ENCODE results near the gene TAF5L. TPM values are rescaled to one million over a fixed set of nuclear protein-coding genes. Genes with fewer than 3 reads are reported as not detected.

The TAF5L gene
- total RNA-seq, 1 experiment from 2014 or later: 37.6 TPM

GRCh38 chr1:229617351-229618100, 8.4 kb downstream of the TAF5L start:
- ChIA-PET CTCF (no interaction called here), POLR2A (interaction anchor here (1.4 to 15.3 kb wide), 2 partner anchors 54 to 59 kb away, joined by 4 to 375 read pairs; partner anchors contain the start of gene ABCB10)
- H3K27me3 Mint-ChIP-seq (ENCODE audit: insufficient read depth, unreplicated experiment): no peaks in the 10 kb centered on the region
- H3K36me3 Mint-ChIP-seq (ENCODE audit: insufficient read depth, unreplicated experiment): peaks cover 21% of the 10 kb centered on the region
- no peaks in the 10 kb centered on the region for H3K9me3 Mint-ChIP-seq (ENCODE audit: unreplicated experiment)
- no TSS peak for BruUV-seq (replicated peaks)
- H3K27ac Mint-ChIP-seq (ENCODE audit: low read depth, unreplicated experiment): no peak overlapping the region
- no peak for TF ChIP-seq CTCF (IDR thresholded peaks at IDR 0.05; ENCODE audit: unreplicated experiment)
- no peak for DNase-seq (ENCODE audit: unreplicated experiment)
- no peak overlapping the region for H3K4me3 Mint-ChIP-seq (ENCODE audit: unreplicated experiment)
- intact Hi-C loops (cut with micrococcal nuclease): no loop called here
- peaks cover 27% of the 10 kb centered on the region for H3K4me1 Mint-ChIP-seq (ENCODE audit: insufficient read depth, unreplicated experiment)

GRCh38 chr1:229614701-229615100, 11.2 kb downstream of the TAF5L start:
- no peak for TF ChIP-seq CTCF (IDR thresholded peaks at IDR 0.05; ENCODE audit: unreplicated experiment)
- H3K4me1 Mint-ChIP-seq (ENCODE audit: insufficient read depth, unreplicated experiment): peaks cover 4% of the 10 kb centered on the region
- DNase-seq (ENCODE audit: unreplicated experiment): no peak
- H3K27me3 Mint-ChIP-seq (ENCODE audit: insufficient read depth, unreplicated experiment): no peaks in the 10 kb centered on the region
- no peak overlapping the region for H3K4me3 Mint-ChIP-seq (ENCODE audit: unreplicated experiment)
- POLR2A ChIA-PET: interaction anchor here (0.9 to 1.9 kb wide), 2 partner anchors 10 to 56 kb away, joined by 5 to 12 read pairs; partner anchors contain the start of gene ABCB10
- peaks cover 49% of the 10 kb centered on the region for H3K36me3 Mint-ChIP-seq (ENCODE audit: insufficient read depth, unreplicated experiment)
- H3K9me3 Mint-ChIP-seq (ENCODE audit: unreplicated experiment): no peaks in the 10 kb centered on the region
- CTCF ChIA-PET: no interaction called here
- intact Hi-C loops (cut with micrococcal nuclease): no loop called here
- no TSS peak for BruUV-seq (replicated peaks)
- no peak overlapping the region for H3K27ac Mint-ChIP-seq (ENCODE audit: low read depth, unreplicated experiment)

- DNase-seq (ENCODE audit: unreplicated experiment): no peak
- no peak for TF ChIP-seq CTCF (IDR thresholded peaks at IDR 0.05; ENCODE audit: unreplicated experiment)
- Mint-ChIP-seq H3K27me3 (ENCODE audit: insufficient read depth, unreplicated experiment) (no peaks in the 10 kb centered on the region), H3K9me3 (ENCODE audit: unreplicated experiment) (no peaks in the 10 kb centered on the region), H3K36me3 (ENCODE audit: insufficient read depth, unreplicated experiment) (peaks cover 57% of the 10 kb centered on the region), H3K4me1 (ENCODE audit: insufficient read depth, unreplicated experiment) (no peaks in the 10 kb centered on the region), H3K4me3 (ENCODE audit: unreplicated experiment) (no peak overlapping the region), H3K27ac (ENCODE audit: low read depth, unreplicated experiment) (no peak overlapping the region)
- POLR2A ChIA-PET: interaction anchor here (1.9 kb wide), 1 partner anchor 11 kb away, joined by 12 read pairs; no protein-coding TSS in a partner anchor
- CTCF ChIA-PET: interaction anchor here (1.3 kb wide), 1 partner anchor 56 kb away, joined by 6 read pairs; no protein-coding TSS in a partner anchor
- no TSS peak for BruUV-seq (replicated peaks)
- intact Hi-C loops (cut with micrococcal nuclease): no loop called here
Measured at GRCh38 chr1:229613938-229614337, 12.0 kb downstream of the TAF5L start.

GRCh38 chr1:229608590-229608989, 17.3 kb downstream of the TAF5L start:
- H3K4me3 Mint-ChIP-seq (ENCODE audit: unreplicated experiment): no peak overlapping the region
- no TSS peak for BruUV-seq (replicated peaks)
- peaks cover 98% of the 10 kb centered on the region for H3K36me3 Mint-ChIP-seq (ENCODE audit: insufficient read depth, unreplicated experiment)
- H3K9me3 Mint-ChIP-seq (ENCODE audit: unreplicated experiment): no peaks in the 10 kb centered on the region
- TF ChIP-seq CTCF (IDR thresholded peaks at IDR 0.05; ENCODE audit: unreplicated experiment): no peak
- ChIA-PET CTCF (interaction anchor here (0.7 kb wide), 1 partner anchor 719 kb away, joined by 4 read pairs; no protein-coding TSS in a partner anchor), POLR2A (no interaction called here)
- H3K27me3 Mint-ChIP-seq (ENCODE audit: insufficient read depth, unreplicated experiment): no peaks in the 10 kb centered on the region
- no peaks in the 10 kb centered on the region for H3K4me1 Mint-ChIP-seq (ENCODE audit: insufficient read depth, unreplicated experiment)
- no peak overlapping the region for H3K27ac Mint-ChIP-seq (ENCODE audit: low read depth, unreplicated experiment)
- DNase-seq (ENCODE audit: unreplicated experiment): no peak
- intact Hi-C loops (cut with micrococcal nuclease): no loop called here

Measured in MCF 10A (cell line).